ENCODE measurements around the gene CARNS1.
A peak's percentile ranks its signal among the peaks of the same experiment; 100 is the strongest.

Gene CARNS1

GRCh38 chr11:67376063-67376820, 39.2 kb upstream of the CARNS1 start:
- no peak for DNase-seq

- DNase-seq, result no peak
These were observed 38.3 kb upstream of the CARNS1 start for GRCh38 chr11:67376873-67377808.

GRCh38 chr11:67378544-67378943, 36.9 kb upstream of the CARNS1 start:
- DNase-seq, result no peak

- DNase-seq, result no peak
These were observed 36.1 kb upstream of the CARNS1 start for GRCh38 chr11:67379061-67380058.

- no peak for DNase-seq
These were observed 34.1 kb upstream of the CARNS1 start for GRCh38 chr11:67381244-67381972.

- peak; percentile 82 for DNase-seq
These were observed 33.0 kb upstream of the CARNS1 start for GRCh38 chr11:67382276-67383136.

GRCh38 chr11:67384851-67385366, 30.6 kb upstream of the CARNS1 start:
- DNase-seq, result no peak

GRCh38 chr11:67387069-67387468, 28.4 kb upstream of the CARNS1 start:
- DNase-seq, result no peak

- no peak for DNase-seq
These were observed 28.0 kb upstream of the CARNS1 start for GRCh38 chr11:67387518-67387917.

- DNase-seq, result no peak
These were observed 26.0 kb upstream of the CARNS1 start for GRCh38 chr11:67389477-67389876.

- DNase-seq, result no peak
These were observed 24.6 kb upstream of the CARNS1 start for GRCh38 chr11:67390947-67391303.

GRCh38 chr11:67391304-67392182, 23.9 kb upstream of the CARNS1 start, which contains the start of gene RAD9A:
RAD9A (plus strand) TSS chr11:67391986; CDS start chr11:67392045, 59 bp downstream.
- peak; percentile 95 for DNase-seq

- DNase-seq, result no peak
These were observed 23.2 kb upstream of the CARNS1 start for GRCh38 chr11:67392183-67392715.

- DNase-seq, result no peak
These were observed 22.0 kb upstream of the CARNS1 start for GRCh38 chr11:67393437-67393836.

GRCh38 chr11:67393990-67394389, 21.5 kb upstream of the CARNS1 start:
- no peak for DNase-seq

- DNase-seq, result no peak
These were observed 19.8 kb upstream of the CARNS1 start for GRCh38 chr11:67395555-67396258.

- DNase-seq, result no peak
These were observed 19.3 kb upstream of the CARNS1 start for GRCh38 chr11:67396259-67396581.

- DNase-seq, result no peak
These were observed 18.7 kb upstream of the CARNS1 start for GRCh38 chr11:67396587-67397389.
